Neural crest cell (in vitro differentiated cells): ENCODE data around the gene SDS. TPM values are rescaled to one million over a fixed set of nuclear protein-coding genes. Genes with fewer than 3 reads are reported as not detected.

Experiments
- DNase-seq: peaks from one replicate; pipeline ENCODE4 v3.0.0; 2021; ENCODE audit warnings: low read depth, mixed read lengths, low spot score
- H3K27ac Mint-ChIP-seq: one replicate; pipeline ENCODE4 v1.8.0; 2021; ENCODE audit warnings: mild to moderate bottlenecking, mixed read lengths; ENCODE audit not compliant: unreplicated experiment
- H3K27me3 Mint-ChIP-seq: 2 replicates; pipeline ENCODE4 v1.8.0; 2021; ENCODE audit warnings: low read depth, mild to moderate bottlenecking, mixed read lengths
- H3K36me3 Mint-ChIP-seq: 2 replicates; pipeline ENCODE4 v1.8.0; 2021; ENCODE audit warnings: low read depth, mild to moderate bottlenecking, mixed read lengths
- H3K4me1 Mint-ChIP-seq: 2 replicates; pipeline ENCODE4 v1.8.0; 2021; ENCODE audit warnings: mixed read lengths
- H3K4me3 Mint-ChIP-seq: one replicate; pipeline ENCODE4 v1.8.0; 2021; ENCODE audit warnings: mild to moderate bottlenecking, mixed read lengths
- H3K9me3 Mint-ChIP-seq: 2 replicates; pipeline ENCODE4 v1.8.0; 2021; ENCODE audit warnings: mixed read lengths
- total RNA-seq: library from RNA; stranded (reverse); gene quantifications from 2 replicates; pipeline ENCODE4 v1.2.1, GENCODE V29; 2021
- TF ChIP-seq, protein P1 (sequence below): fragments of 200-600 bp; sonication (generic); conservative IDR thresholded peaks from 2 replicates; pipeline ENCODE4 v1.5.0; 2021; ENCODE audit warnings: antibody characterized with exemption, mild to moderate bottlenecking

The SDS gene
- total RNA-seq, 1 donor from 2014 or later = not detected

DNA sequence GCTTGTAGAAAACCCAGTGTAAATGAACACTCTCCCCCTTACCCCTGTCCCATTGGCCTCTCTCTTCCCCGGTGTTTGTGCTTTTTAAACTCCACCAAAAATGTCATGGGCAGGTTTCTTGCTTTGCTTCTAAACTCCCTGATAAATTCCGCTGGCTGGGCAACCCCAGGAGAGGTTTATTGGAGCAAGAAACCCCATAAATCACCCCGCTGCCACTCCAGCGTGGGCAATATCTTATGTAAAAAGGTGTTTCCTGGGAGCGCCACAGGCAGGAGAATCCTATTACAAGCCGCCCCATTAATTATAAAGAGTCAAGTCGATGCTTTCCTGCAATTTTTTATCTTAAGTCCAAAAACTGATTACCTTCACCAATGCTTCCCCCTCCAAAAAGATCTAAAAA, 45.2 kb upstream of the SDS start:
- Mint-ChIP-seq H3K4me3 (no peak overlapping the region), H3K27ac (no peak overlapping the region)
- no peak for DNase-seq

DNA sequence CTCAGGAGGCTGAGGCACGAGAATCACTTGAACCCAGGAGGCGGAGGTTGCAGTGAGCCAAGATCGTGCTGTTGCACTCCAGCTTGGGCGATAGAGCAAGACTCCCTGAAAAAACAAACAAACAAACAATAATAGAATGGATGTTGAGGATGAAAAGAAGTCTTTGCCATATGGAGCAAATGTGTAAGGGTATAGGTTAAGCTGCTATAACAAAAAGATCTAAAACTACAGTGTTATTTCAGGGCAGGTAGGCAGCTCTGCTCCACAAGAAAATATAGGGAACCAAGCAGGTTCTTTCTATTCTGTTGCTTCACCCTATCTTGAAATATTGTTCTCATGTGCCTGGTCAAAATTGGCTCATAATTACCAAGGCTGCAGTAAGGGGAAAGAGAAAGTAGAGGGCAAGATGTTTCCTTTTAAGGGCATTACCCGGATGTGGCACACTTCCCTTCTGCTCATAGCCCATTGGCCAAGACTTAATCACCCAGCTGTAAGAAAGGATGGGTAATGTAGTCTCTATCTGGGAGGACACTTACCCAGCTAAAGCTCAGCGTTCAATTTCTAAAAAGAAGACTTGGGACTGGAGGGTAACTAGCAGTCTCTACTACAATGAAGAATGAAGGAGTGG, 42.0 kb upstream of the SDS start:
- Mint-ChIP-seq H3K27ac (no peak overlapping the region), H3K4me3 (no peak overlapping the region), H3K27me3 (peaks cover 65% of the 10 kb centered on the region), H3K36me3 (no peaks in the 10 kb centered on the region), H3K4me1 (no peaks in the 10 kb centered on the region), H3K9me3 (no peaks in the 10 kb centered on the region)
- no peak for DNase-seq
- TF ChIP-seq, protein P1, sequence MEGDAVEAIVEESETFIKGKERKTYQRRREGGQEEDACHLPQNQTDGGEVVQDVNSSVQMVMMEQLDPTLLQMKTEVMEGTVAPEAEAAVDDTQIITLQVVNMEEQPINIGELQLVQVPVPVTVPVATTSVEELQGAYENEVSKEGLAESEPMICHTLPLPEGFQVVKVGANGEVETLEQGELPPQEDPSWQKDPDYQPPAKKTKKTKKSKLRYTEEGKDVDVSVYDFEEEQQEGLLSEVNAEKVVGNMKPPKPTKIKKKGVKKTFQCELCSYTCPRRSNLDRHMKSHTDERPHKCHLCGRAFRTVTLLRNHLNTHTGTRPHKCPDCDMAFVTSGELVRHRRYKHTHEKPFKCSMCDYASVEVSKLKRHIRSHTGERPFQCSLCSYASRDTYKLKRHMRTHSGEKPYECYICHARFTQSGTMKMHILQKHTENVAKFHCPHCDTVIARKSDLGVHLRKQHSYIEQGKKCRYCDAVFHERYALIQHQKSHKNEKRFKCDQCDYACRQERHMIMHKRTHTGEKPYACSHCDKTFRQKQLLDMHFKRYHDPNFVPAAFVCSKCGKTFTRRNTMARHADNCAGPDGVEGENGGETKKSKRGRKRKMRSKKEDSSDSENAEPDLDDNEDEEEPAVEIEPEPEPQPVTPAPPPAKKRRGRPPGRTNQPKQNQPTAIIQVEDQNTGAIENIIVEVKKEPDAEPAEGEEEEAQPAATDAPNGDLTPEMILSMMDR = no peak

More for the DNA sequence above, 45.2 kb upstream of the SDS start:
- H3K36me3 Mint-ChIP-seq = no peaks in the 10 kb centered on the region
- no peaks in the 10 kb centered on the region for H3K9me3 Mint-ChIP-seq
- TF ChIP-seq, protein P1 = no peak
- peaks cover 70% of the 10 kb centered on the region for H3K27me3 Mint-ChIP-seq
- no peaks in the 10 kb centered on the region for H3K4me1 Mint-ChIP-seq

DNA sequence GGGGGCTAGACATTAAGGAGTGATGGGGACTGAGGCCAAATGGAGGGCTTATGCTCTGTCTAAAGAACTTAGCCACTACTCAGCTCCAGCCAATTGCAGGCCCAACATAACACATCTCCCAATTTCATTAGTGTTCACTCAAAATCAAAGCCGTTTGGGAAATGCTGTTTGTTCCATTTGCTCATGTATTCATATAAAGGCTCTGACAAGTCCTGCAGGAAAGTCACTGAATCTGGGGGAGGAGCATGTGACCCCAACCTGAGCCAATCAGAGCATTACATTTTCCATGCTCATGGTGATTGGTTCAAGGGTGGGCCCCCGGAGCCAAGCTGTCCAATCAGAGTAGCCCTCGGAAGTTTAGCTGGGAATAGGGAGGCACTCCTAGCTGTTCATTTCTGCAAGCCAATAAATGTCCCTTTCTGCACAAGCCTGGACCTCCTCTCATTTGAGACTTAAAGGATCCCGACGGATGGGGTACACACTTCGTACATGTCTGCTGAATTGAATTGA, 39.4 kb upstream of the SDS start:
- no peak overlapping the region for H3K4me3 Mint-ChIP-seq
- H3K4me1 Mint-ChIP-seq = no peaks in the 10 kb centered on the region
- no peaks in the 10 kb centered on the region for H3K36me3 Mint-ChIP-seq
- H3K27ac Mint-ChIP-seq = no peak overlapping the region
- TF ChIP-seq, protein P1 = no peak
- H3K9me3 Mint-ChIP-seq = no peaks in the 10 kb centered on the region
- H3K27me3 Mint-ChIP-seq = peaks cover 58% of the 10 kb centered on the region
- DNase-seq = no peak

DNA sequence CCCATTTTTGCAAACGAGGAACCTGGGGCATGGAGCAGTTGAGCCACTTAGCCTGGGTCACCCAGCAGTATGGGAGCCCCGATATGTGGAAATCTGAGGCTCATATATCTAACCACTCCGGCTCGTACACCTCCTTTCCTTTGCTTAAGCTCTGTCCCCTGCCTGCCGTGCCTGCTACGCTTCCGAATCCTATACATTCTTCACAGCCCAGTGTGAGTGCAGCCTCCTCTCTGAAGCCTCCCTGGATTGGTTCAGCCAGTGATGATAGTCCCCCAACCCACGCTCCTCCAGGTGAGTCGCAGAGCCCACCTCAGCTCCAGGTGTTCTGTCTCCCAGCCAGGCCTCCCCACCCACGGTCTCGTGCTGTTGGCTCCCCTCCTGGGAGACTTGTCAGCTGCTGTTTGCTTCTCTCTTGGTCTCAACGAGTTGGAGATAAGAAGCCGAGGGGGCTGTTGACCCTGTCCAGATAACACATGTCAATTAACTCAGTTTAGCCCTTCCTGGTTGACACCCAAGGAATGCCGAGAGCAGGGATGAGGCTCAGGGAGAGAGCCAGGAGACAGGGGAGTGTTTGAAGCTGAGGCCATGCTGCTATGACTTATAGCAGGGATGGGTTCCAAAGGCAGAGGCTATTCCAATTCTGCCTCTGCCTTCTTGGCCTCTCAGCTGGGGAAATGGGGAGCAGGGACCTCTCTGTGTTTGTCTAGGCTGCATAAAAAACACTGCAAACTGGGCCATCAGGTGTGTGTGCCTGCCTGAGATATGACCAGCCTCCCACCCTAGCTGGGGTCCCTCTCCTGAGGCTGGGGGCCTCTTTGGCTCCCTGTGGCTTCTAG, 37.5 kb upstream of the SDS start:
- Mint-ChIP-seq H3K4me1 (no peaks in the 10 kb centered on the region), H3K9me3 (no peaks in the 10 kb centered on the region), H3K27me3 (peaks cover 44% of the 10 kb centered on the region), H3K36me3 (no peaks in the 10 kb centered on the region), H3K4me3 (no peak overlapping the region), H3K27ac (no peak overlapping the region)
- TF ChIP-seq, protein P1 = no peak
- no peak for DNase-seq

DNA sequence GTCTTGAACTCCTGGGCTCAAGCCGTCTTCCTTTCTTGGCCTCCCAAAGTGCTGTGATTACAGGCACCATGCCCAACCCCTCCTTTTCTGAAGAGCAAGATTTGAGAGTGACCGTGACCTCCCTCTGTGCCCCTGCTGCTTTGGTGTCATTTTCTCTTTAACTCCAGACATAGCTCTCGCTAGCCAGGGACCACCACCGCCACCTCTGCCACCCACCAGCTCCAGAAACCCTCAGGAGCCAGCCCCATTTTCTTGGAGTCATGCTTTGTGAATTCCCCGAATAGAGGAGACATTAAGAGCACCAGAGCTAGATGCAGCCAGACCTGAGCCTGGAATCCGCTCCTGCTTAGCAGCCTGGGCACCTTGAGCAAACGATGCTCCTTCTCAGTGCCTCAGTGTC, 36.6 kb upstream of the SDS start:
- no peak overlapping the region for H3K4me3 Mint-ChIP-seq
- TF ChIP-seq, protein P1 = no peak
- H3K27me3 Mint-ChIP-seq = peaks cover 35% of the 10 kb centered on the region

More for the DNA sequence above, 36.6 kb upstream of the SDS start:
- no peak for DNase-seq
- H3K9me3 Mint-ChIP-seq = no peaks in the 10 kb centered on the region
- H3K4me1 Mint-ChIP-seq = no peaks in the 10 kb centered on the region
- no peak overlapping the region for H3K27ac Mint-ChIP-seq
- no peaks in the 10 kb centered on the region for H3K36me3 Mint-ChIP-seq
